ENCODE data around the gene LMOD1. TPM values are rescaled to one million over a fixed set of nuclear protein-coding genes. Genes with fewer than 3 reads are reported as not detected.
A peak's percentile ranks its signal among the peaks of the same experiment; 100 is the strongest.

LMOD1 gene
- total RNA-seq, 1 experiment from 2014 or later, result not detected

DNA sequence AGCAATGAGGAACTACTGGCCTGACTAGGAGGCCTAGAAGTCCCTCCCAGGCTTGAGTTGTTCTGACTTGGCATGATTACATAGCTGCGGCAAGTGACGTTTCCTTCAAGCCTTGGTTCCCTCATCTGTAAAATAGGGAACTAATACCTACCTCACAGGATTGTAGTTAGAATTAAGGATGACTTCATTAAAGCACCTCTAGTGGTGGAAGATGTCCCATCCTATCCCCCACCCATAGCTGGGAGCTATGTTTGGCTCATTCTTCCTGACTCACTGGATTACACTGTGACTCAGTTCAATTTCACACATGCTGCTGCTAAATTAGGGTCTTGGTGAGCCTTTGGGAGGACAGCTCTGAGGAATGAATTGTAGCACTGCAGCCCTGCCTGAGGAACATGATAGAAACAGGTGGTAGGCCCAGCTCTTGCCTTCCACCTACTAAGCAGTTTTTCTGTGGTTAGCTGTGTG, 63.6 kb downstream of the LMOD1 start:
- peak; percentile 97 for DNase-seq (ENCODE audit: unreplicated experiment)
- Mint-ChIP-seq H3K4me3 (ENCODE audit: unreplicated experiment) (no peak overlapping the region), H3K27ac (ENCODE audit: low read depth, unreplicated experiment) (peak overlapping the region; percentile 79), H3K4me1 (ENCODE audit: insufficient read depth, unreplicated experiment) (peaks cover 47% of the 10 kb centered on the region), H3K36me3 (ENCODE audit: insufficient read depth, unreplicated experiment) (peaks cover 11% of the 10 kb centered on the region), H3K27me3 (ENCODE audit: insufficient read depth, unreplicated experiment) (no peaks in the 10 kb centered on the region), H3K9me3 (ENCODE audit: unreplicated experiment) (no peaks in the 10 kb centered on the region)
- BruUV-seq (replicated peaks), result no TSS peak
- CTCF ChIA-PET, result interaction anchor here (0.5 to 12.1 kb wide), 22 partner anchors 13 to 384 kb away, joined by 3 to 162 read pairs (median 4); partner anchors contain the start of genes ELF3 and RNPEP
- POLR2A ChIA-PET, result interaction anchor here (0.5 to 6.1 kb wide), 25 partner anchors 9 to 352 kb away, joined by 3 to 69 read pairs (median 5); partner anchors contain the start of genes IPO9, RNPEP and TIMM17A
- TF ChIP-seq, protein P1, sequence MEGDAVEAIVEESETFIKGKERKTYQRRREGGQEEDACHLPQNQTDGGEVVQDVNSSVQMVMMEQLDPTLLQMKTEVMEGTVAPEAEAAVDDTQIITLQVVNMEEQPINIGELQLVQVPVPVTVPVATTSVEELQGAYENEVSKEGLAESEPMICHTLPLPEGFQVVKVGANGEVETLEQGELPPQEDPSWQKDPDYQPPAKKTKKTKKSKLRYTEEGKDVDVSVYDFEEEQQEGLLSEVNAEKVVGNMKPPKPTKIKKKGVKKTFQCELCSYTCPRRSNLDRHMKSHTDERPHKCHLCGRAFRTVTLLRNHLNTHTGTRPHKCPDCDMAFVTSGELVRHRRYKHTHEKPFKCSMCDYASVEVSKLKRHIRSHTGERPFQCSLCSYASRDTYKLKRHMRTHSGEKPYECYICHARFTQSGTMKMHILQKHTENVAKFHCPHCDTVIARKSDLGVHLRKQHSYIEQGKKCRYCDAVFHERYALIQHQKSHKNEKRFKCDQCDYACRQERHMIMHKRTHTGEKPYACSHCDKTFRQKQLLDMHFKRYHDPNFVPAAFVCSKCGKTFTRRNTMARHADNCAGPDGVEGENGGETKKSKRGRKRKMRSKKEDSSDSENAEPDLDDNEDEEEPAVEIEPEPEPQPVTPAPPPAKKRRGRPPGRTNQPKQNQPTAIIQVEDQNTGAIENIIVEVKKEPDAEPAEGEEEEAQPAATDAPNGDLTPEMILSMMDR (IDR thresholded peaks at IDR 0.05; ENCODE audit: unreplicated experiment), result peak; percentile 41
- intact Hi-C loops (cut with micrococcal nuclease), result loop anchor here (10.0 kb wide), 1 partner anchor 168 kb away; no protein-coding TSS in a partner anchor

- ChIA-PET POLR2A (interaction anchor here (0.7 to 6.1 kb wide), 9 partner anchors 13 to 379 kb away, joined by 3 to 69 read pairs (median 21); partner anchors contain the start of genes IPO9 and TIMM17A), CTCF (interaction anchor here (0.7 to 12.1 kb wide), 19 partner anchors 9 to 1256 kb away, joined by 3 to 162 read pairs (median 4); partner anchors contain the start of genes ELF3 and TIMM17A)
Measured at GRCh38 chr1:201881617-201882016, 64.7 kb downstream of the LMOD1 start.

GRCh38 chr1:201880928-201881571, 65.3 kb downstream of the LMOD1 start:
- H3K9me3 Mint-ChIP-seq (ENCODE audit: unreplicated experiment), result no peaks in the 10 kb centered on the region
- no peak overlapping the region for H3K4me3 Mint-ChIP-seq (ENCODE audit: unreplicated experiment)
- BruUV-seq (replicated peaks), result no TSS peak
- peaks cover 23% of the 10 kb centered on the region for H3K36me3 Mint-ChIP-seq (ENCODE audit: insufficient read depth, unreplicated experiment)
- POLR2A ChIA-PET, result interaction anchor here (0.7 to 6.1 kb wide), 15 partner anchors 8 to 1127 kb away, joined by 3 to 69 read pairs (median 4); partner anchors contain the start of genes IPO9 and TIMM17A
- no peaks in the 10 kb centered on the region for H3K27me3 Mint-ChIP-seq (ENCODE audit: insufficient read depth, unreplicated experiment)
- peak overlapping the region; percentile 79 for H3K27ac Mint-ChIP-seq (ENCODE audit: low read depth, unreplicated experiment)
- intact Hi-C loops (cut with micrococcal nuclease), result loop anchor here (10.0 kb wide), 1 partner anchor 166 kb away; no protein-coding TSS in a partner anchor
- peaks cover 48% of the 10 kb centered on the region for H3K4me1 Mint-ChIP-seq (ENCODE audit: insufficient read depth, unreplicated experiment)
- no peak for DNase-seq (ENCODE audit: unreplicated experiment)
- CTCF ChIA-PET, result interaction anchor here (0.7 to 12.1 kb wide), 26 partner anchors 9 to 1257 kb away, joined by 3 to 162 read pairs (median 4); partner anchors contain the start of genes ELF3 and TIMM17A
- TF ChIP-seq, protein P1 (IDR thresholded peaks at IDR 0.05; ENCODE audit: unreplicated experiment), result no peak

More at GRCh38 chr1:201881617-201882016, 64.7 kb downstream of the LMOD1 start:
- BruUV-seq (replicated peaks), result no TSS peak
- H3K27me3 Mint-ChIP-seq (ENCODE audit: insufficient read depth, unreplicated experiment), result no peaks in the 10 kb centered on the region
- intact Hi-C loops (cut with micrococcal nuclease), result loop anchor here (10.0 kb wide), 1 partner anchor 167 kb away; no protein-coding TSS in a partner anchor
- TF ChIP-seq, protein P1 (IDR thresholded peaks at IDR 0.05; ENCODE audit: unreplicated experiment), result no peak
- peaks cover 18% of the 10 kb centered on the region for H3K36me3 Mint-ChIP-seq (ENCODE audit: insufficient read depth, unreplicated experiment)
- H3K4me1 Mint-ChIP-seq (ENCODE audit: insufficient read depth, unreplicated experiment), result peaks cover 48% of the 10 kb centered on the region
- no peak overlapping the region for H3K4me3 Mint-ChIP-seq (ENCODE audit: unreplicated experiment)
- H3K27ac Mint-ChIP-seq (ENCODE audit: low read depth, unreplicated experiment), result peak overlapping the region; percentile 79
- H3K9me3 Mint-ChIP-seq (ENCODE audit: unreplicated experiment), result no peaks in the 10 kb centered on the region
- DNase-seq (ENCODE audit: unreplicated experiment), result no peak

DNA sequence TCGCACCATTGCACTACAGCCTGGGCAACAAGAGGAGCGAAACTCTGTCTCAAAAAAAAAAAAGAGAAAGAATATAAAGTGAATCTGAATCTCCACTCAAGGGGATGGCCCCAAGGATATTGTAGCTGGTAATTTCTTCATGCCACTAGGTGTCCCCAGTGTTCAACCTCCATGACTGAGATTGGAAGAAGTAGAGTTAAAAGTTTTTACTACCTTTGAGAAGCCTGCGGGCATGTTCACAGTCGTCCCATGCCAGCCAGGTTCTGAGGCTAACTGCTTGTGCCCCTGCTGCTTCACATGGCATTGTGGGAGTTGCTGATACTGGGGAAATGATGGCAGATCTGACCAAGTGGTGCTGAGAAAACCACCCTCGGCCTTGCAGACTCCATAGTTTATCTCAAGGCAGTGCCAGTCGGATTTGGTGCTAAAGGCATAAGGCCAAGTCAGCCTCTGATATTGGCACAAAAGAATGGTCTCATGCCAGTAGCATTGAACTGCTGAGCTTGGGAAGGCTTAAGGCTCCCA, 68.4 kb downstream of the LMOD1 start:
- CTCF ChIA-PET, result interaction anchor here (0.6 to 12.1 kb wide), 44 partner anchors 9 to 1911 kb away, joined by 3 to 160 read pairs (median 4); no protein-coding TSS in a partner anchor
- H3K36me3 Mint-ChIP-seq (ENCODE audit: insufficient read depth, unreplicated experiment), result peaks cover 55% of the 10 kb centered on the region
- no peak overlapping the region for H3K27ac Mint-ChIP-seq (ENCODE audit: low read depth, unreplicated experiment)
- H3K4me1 Mint-ChIP-seq (ENCODE audit: insufficient read depth, unreplicated experiment), result peaks cover 21% of the 10 kb centered on the region
- H3K27me3 Mint-ChIP-seq (ENCODE audit: insufficient read depth, unreplicated experiment), result no peaks in the 10 kb centered on the region
- TF ChIP-seq, protein P1 (IDR thresholded peaks at IDR 0.05; ENCODE audit: unreplicated experiment), result peak; percentile 93
- H3K4me3 Mint-ChIP-seq (ENCODE audit: unreplicated experiment), result no peak overlapping the region
- peak; percentile 85 for DNase-seq (ENCODE audit: unreplicated experiment)
- no TSS peak for BruUV-seq (replicated peaks)
- H3K9me3 Mint-ChIP-seq (ENCODE audit: unreplicated experiment), result no peaks in the 10 kb centered on the region
- POLR2A ChIA-PET, result interaction anchor here (0.6 to 2.5 kb wide), 14 partner anchors 9 to 167 kb away, joined by 3 to 15 read pairs (median 4); partner anchors contain the start of genes RNPEP and TIMM17A
- intact Hi-C loops (cut with micrococcal nuclease), result loop anchor here (1.0 to 5.0 kb wide), 3 partner anchors 18 to 239 kb away; no protein-coding TSS in a partner anchor
